ENCODE results near the gene MRGPRX2.

DNA sequence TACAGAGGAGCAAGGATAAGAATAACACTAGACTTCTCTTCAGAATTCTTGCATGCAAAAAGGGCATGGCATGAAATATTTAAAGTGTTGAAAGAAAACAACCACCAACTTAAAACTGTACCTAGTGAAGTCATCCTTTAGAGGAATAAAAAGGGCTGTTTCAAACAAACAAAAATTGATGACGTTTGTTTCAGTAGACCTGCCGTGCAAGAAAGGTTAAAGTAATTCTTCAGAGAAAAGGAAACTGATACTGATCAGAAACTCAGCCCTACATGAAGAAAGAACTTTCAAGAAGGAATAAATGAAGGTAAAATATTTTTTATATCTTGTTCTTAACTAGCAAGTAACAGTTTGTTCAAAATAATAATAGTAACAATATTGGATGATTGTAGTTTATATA, 27.5 kb downstream of the MRGPRX2 start:
- TF ChIP-seq MYC (IDR thresholded peaks at IDR 0.05; ENCODE audit: insufficient read depth, insufficient read length, insufficient replicate concordance, low read length, severe bottlenecking), result no peak
- no peak for TF ChIP-seq EZH2 (IDR thresholded peaks at IDR 0.05; ENCODE audit: borderline replicate concordance, control insufficient read depth, low read depth, low read length)
- no peak for TF ChIP-seq CBX3 (IDR thresholded peaks at IDR 0.05; ENCODE audit: borderline replicate concordance, low read depth)
- TF ChIP-seq, protein P1, sequence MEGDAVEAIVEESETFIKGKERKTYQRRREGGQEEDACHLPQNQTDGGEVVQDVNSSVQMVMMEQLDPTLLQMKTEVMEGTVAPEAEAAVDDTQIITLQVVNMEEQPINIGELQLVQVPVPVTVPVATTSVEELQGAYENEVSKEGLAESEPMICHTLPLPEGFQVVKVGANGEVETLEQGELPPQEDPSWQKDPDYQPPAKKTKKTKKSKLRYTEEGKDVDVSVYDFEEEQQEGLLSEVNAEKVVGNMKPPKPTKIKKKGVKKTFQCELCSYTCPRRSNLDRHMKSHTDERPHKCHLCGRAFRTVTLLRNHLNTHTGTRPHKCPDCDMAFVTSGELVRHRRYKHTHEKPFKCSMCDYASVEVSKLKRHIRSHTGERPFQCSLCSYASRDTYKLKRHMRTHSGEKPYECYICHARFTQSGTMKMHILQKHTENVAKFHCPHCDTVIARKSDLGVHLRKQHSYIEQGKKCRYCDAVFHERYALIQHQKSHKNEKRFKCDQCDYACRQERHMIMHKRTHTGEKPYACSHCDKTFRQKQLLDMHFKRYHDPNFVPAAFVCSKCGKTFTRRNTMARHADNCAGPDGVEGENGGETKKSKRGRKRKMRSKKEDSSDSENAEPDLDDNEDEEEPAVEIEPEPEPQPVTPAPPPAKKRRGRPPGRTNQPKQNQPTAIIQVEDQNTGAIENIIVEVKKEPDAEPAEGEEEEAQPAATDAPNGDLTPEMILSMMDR (IDR thresholded peaks at IDR 0.05 in 2 of 3, conservative IDR thresholded peaks at IDR 0.05 in 1 of 3; ENCODE audit: control insufficient read depth in 2 of 3, extremely low read depth in 1 of 3, insufficient read depth in 1 of 3, low read depth in 3 of 3, low read length in 3 of 3), result no peak
- TF ChIP-seq YY1 (IDR thresholded peaks at IDR 0.05; ENCODE audit: low read depth, low read length), result no peak
- TF ChIP-seq, protein P2, sequence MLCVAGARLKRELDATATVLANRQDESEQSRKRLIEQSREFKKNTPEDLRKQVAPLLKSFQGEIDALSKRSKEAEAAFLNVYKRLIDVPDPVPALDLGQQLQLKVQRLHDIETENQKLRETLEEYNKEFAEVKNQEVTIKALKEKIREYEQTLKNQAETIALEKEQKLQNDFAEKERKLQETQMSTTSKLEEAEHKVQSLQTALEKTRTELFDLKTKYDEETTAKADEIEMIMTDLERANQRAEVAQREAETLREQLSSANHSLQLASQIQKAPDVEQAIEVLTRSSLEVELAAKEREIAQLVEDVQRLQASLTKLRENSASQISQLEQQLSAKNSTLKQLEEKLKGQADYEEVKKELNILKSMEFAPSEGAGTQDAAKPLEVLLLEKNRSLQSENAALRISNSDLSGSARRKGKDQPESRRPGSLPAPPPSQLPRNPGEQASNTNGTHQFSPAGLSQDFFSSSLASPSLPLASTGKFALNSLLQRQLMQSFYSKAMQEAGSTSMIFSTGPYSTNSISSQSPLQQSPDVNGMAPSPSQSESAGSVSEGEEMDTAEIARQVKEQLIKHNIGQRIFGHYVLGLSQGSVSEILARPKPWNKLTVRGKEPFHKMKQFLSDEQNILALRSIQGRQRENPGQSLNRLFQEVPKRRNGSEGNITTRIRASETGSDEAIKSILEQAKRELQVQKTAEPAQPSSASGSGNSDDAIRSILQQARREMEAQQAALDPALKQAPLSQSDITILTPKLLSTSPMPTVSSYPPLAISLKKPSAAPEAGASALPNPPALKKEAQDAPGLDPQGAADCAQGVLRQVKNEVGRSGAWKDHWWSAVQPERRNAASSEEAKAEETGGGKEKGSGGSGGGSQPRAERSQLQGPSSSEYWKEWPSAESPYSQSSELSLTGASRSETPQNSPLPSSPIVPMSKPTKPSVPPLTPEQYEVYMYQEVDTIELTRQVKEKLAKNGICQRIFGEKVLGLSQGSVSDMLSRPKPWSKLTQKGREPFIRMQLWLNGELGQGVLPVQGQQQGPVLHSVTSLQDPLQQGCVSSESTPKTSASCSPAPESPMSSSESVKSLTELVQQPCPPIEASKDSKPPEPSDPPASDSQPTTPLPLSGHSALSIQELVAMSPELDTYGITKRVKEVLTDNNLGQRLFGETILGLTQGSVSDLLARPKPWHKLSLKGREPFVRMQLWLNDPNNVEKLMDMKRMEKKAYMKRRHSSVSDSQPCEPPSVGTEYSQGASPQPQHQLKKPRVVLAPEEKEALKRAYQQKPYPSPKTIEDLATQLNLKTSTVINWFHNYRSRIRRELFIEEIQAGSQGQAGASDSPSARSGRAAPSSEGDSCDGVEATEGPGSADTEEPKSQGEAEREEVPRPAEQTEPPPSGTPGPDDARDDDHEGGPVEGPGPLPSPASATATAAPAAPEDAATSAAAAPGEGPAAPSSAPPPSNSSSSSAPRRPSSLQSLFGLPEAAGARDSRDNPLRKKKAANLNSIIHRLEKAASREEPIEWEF (IDR thresholded peaks at IDR 0.05; ENCODE audit: insufficient replicate concordance, low read depth, low read length), result no peak
- no peak for TF ChIP-seq SREBF2 (IDR thresholded peaks at IDR 0.05; ENCODE audit: low read length)
- TF ChIP-seq SMC3 (IDR thresholded peaks at IDR 0.05; ENCODE audit: borderline replicate concordance, low read length), result no peak
- TF ChIP-seq POLR2A (IDR thresholded peaks at IDR 0.05; ENCODE audit: low read depth, low read length), result no peak

All from GM12878 (cell line).